Mesothelial cell of epicardium (in vitro differentiated cells): Measurements from ENCODE around the gene EYS. TPM values are rescaled to one million over a fixed set of nuclear protein-coding genes. Genes with fewer than 3 reads are reported as not detected.
"Not testable (repeated sequence)": the region's sequence is repeated elsewhere in the genome, so short reads cannot be mapped to it uniquely, and the experiment has no call there.

Experiments
- DNase-seq, 2 experiments: peaks; one replicate each; pipeline ENCODE4 v3.0.0; 2021; ENCODE audit warnings: low spot score in 2 of 2; ENCODE audit not compliant: unreplicated experiment in 2 of 2
- H3K27ac Mint-ChIP-seq: 2 replicates; pipeline ENCODE4 v1.8.0; 2021; ENCODE audit warnings: mixed read lengths
- H3K27me3 Mint-ChIP-seq: 2 replicates; pipeline ENCODE4 v1.8.0; 2021; ENCODE audit warnings: low read depth, mixed read lengths
- H3K36me3 Mint-ChIP-seq: 2 replicates; pipeline ENCODE4 v1.8.0; 2021; ENCODE audit warnings: mixed read lengths
- H3K4me1 Mint-ChIP-seq: 2 replicates; pipeline ENCODE4 v1.8.0; 2021; ENCODE audit warnings: mixed read lengths
- H3K4me3 Mint-ChIP-seq: 2 replicates; pipeline ENCODE4 v1.8.0; 2021; ENCODE audit warnings: mild to moderate bottlenecking, moderate library complexity, mixed read lengths
- H3K9me3 Mint-ChIP-seq: 2 replicates; pipeline ENCODE4 v1.8.0; 2021; ENCODE audit warnings: mixed read lengths
- CTCF ChIP-seq: fragments of 200-600 bp; sonication (generic); IDR thresholded peaks from one replicate; pipeline ENCODE4 v1.5.0; 2021; ENCODE audit warnings: antibody characterized with exemption; ENCODE audit not compliant: unreplicated experiment
- total RNA-seq: library from RNA; stranded (reverse); gene quantifications from 3 replicates; pipeline ENCODE4 v1.2.1, GENCODE V29; 2021

The EYS gene
- total RNA-seq, 1 donor from 2014 or later = 0.69 TPM

DNA sequence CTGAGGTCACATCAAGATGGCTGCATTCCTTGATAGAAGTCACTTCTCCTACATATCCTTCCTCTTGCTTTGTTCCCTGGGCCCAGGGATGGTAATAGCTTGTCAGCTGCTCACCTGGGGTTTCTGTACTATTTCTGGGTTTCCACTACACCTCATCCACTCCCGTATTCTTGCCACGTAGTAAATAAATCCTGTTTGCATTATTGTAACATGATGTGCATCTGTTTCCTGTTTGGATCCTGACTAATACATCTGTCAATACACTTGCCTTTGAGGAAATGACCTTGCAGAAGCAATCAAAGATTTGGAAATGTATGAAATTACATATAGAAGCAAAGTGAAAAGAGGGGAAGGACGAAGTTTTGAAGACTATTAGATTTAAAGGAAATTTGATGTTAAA is 1452.5 kb downstream of the EYS start:
- peaks cover 13% of the 10 kb centered on the region for H3K4me1 Mint-ChIP-seq
- no peak for DNase-seq
- TF ChIP-seq CTCF = no peak
- no peaks in the 10 kb centered on the region for H3K36me3 Mint-ChIP-seq
- no peak overlapping the region for H3K4me3 Mint-ChIP-seq
- no peaks in the 10 kb centered on the region for H3K9me3 Mint-ChIP-seq
- no peak overlapping the region for H3K27ac Mint-ChIP-seq
- no peaks in the 10 kb centered on the region for H3K27me3 Mint-ChIP-seq

- no peak for TF ChIP-seq CTCF
- H3K36me3 Mint-ChIP-seq = no peaks in the 10 kb centered on the region
- H3K27ac Mint-ChIP-seq = no peak overlapping the region
- H3K9me3 Mint-ChIP-seq = no peaks in the 10 kb centered on the region
- DNase-seq = no peak
- peaks cover 12% of the 10 kb centered on the region for H3K4me1 Mint-ChIP-seq
- no peak overlapping the region for H3K4me3 Mint-ChIP-seq
- H3K27me3 Mint-ChIP-seq = no peaks in the 10 kb centered on the region
Observed at GRCh38 chr6:64252256-64252655, 1454.8 kb downstream of the EYS start.

GRCh38 chr6:64250126-64250525 is 1456.9 kb downstream of the EYS start:
- H3K4me1 Mint-ChIP-seq = peaks cover 16% of the 10 kb centered on the region
- peak; percentile 55 for TF ChIP-seq CTCF
- no peaks in the 10 kb centered on the region for H3K27me3 Mint-ChIP-seq
- H3K9me3 Mint-ChIP-seq = no peaks in the 10 kb centered on the region
- no peaks in the 10 kb centered on the region for H3K36me3 Mint-ChIP-seq
- H3K4me3 Mint-ChIP-seq = no peak overlapping the region
- H3K27ac Mint-ChIP-seq = no peak overlapping the region
- no peak for DNase-seq

DNA sequence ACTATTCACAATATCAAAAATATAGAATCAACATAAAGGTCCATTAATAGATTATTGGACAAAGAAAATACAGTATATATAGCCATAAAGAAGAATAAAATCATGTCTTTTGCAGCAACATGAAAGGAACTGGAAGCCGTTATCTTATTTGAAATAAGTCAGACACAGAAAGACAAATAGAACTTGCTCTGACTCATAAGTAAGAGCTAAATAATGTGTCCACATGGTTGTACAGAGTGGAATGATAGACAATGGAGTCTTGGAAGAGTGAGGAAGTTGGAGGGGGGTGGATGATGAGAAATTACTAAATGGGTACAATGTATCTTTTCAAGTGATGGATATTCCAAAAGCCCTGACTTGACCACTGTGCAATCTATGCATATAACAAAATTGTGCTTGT is 1457.9 kb downstream of the EYS start:
- Mint-ChIP-seq H3K36me3 (no peaks in the 10 kb centered on the region), H3K4me3 (no peak overlapping the region), H3K9me3 (peaks cover 3% of the 10 kb centered on the region), H3K27ac (no peak overlapping the region), H3K4me1 (peaks cover 16% of the 10 kb centered on the region), H3K27me3 (no peaks in the 10 kb centered on the region)
- no peak for TF ChIP-seq CTCF
- no peak for DNase-seq

DNA sequence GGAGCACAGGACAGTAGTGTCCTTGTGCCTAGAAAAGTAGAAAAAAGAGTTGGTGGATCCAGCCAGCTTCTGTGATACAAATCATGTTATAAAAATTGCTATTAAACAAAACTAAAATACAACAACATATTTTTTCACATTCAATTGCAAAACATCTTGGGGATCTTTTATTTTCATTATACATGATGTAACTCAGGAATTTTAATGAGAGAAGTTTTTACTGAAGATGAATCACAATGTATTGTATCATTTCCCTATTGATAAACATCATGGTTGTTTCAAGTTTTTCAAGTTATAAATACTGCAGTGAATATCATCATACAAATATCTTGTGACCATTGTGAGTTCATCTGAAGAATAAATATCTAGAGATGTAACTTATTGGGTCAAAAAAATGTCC is 1463.4 kb downstream of the EYS start:
- Mint-ChIP-seq H3K4me3 (no peak overlapping the region), H3K9me3 (peaks cover 36% of the 10 kb centered on the region), H3K27ac (no peak overlapping the region), H3K4me1 (peaks cover 3% of the 10 kb centered on the region), H3K36me3 (peaks cover 6% of the 10 kb centered on the region), H3K27me3 (no peaks in the 10 kb centered on the region)
- TF ChIP-seq CTCF = no peak
- no peak for DNase-seq

DNA sequence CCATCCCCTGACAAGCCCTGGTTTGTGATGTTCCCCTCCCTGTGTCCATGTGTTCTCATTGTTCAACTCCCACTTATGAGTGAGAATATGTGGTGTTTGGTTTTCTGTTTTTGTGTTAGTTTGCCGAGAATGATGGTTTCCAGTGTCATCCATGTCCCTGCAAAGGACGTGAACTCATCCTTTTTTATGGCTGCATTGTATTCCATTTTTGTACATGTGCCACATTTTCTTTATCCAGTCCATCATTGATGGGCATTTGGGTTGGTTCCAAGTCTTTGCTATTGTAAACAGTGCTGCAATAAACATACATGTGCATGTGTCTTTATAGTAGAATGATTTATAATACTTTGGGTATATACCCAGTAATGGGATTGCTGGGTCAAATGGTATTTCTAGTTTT is 1468.1 kb downstream of the EYS start:
- H3K27me3 Mint-ChIP-seq, H3K36me3 Mint-ChIP-seq, H3K4me3 Mint-ChIP-seq, H3K27ac Mint-ChIP-seq, H3K4me1 Mint-ChIP-seq, DNase-seq: not testable (repeated sequence)
- H3K9me3 Mint-ChIP-seq = peaks cover 32% of the 10 kb centered on the region
